HG03457 (cell line): Measurements from ENCODE around the gene LHFPL3.
"Not testable (repeated sequence)": the region's sequence is repeated elsewhere in the genome, so short reads cannot be mapped to it uniquely, and the experiment has no call there.

Experiments
- ATAC-seq: cut with Tn5 transposase; IDR thresholded peaks from one replicate; pipeline ENCODE4 v1.9.1; 2021; ENCODE audit warnings: moderate number of reproducible peaks; ENCODE audit not compliant: unreplicated experiment

LHFPL3 gene

DNA sequence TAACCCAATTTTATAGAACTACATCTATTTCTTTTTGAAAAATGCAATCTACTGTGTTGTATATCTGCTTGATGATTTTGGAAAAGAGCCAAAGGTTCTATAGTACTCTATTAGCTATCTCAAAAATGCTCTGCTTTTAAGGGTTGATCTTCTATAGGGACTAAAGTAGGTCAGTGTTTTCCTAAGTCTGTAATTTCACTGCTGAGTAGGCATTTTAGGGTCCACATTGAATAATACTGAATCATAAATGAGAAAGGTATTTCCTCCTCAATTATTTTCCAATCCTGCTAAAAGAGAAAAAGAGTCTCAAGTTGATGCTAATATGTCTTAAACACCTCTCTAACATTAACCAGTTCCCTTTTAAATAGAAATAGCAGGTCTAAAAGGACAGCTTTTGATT is 244.2 kb downstream of the LHFPL3 start:
- ATAC-seq: no peak

DNA sequence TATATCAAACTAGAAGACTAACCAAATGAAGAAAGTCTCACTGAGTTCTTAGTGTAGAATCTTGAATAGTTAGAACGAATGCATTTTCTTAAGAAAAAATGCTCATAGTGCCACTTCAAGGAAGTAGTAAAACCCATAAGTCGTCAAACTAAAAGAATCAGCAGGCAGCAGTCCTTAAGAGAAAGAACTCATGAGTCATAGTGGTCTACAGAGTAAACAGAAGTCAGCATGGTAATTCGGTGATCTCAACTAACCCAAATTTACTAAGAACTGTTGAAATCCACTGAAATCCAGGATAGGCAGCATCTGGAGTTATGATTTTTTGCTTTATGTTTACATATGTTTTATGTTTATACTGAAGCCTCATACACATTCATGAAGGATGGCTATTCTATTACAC is 256.2 kb downstream of the LHFPL3 start:
- ATAC-seq: no peak

DNA sequence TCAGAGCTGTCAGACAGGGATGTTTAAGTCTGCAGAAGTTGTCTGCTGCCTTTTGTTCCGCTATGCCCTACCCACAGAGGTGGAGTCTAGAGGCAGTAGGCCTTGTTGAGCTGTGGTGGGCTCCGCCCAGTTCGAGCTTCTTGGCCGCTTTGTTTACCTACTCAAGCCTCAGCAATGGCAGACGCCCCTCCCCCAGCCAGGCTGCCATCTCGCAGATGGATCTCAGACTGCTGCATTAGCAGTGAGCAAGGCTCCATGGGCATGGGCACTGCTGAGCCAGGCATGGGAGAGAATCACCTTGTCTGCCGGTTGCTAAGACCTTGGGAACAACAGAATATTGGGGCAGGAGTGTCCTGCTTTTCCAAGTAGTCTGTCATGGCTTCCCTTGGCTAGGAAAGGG is 267.2 kb downstream of the LHFPL3 start:
- ATAC-seq: not testable (repeated sequence)

DNA sequence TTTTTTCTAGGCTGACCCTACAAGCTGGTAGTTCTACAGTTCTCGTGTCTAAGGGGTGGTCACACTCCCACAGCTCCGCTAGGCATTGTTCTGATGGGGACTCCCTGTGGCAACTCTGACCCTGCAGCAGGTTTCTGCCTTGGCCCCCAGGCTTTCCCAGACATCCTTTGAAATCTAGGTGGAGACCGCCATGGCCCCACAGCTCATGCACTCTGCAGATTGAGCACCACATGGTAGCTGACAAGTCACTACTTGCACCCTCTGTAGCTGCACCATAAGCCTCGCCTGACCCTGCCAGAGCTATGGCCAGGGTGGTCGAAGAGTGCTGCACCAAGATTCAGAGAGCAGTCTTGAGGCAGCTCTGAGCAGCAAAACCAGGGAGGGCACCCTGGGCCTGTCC is 275.6 kb downstream of the LHFPL3 start:
- no peak for ATAC-seq

DNA sequence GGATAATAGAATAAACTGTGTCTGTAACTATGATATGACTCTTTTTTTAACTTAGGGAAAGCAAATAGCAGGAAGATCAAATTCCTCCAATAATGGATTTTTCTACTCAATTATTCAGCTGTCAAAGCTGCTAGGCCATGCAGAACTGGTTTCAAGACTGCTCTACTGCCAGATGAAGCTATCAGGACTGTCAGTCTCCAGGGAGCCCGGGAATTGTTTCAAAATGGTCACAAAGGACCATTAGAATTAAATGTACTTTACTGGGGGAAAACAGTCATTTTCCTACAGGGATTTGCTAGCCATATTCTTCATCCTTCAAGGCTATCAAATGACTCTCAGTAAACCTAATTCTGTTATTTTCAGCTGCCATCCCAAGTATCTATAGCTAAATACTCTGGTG is 276.3 kb downstream of the LHFPL3 start:
- no peak for ATAC-seq

DNA sequence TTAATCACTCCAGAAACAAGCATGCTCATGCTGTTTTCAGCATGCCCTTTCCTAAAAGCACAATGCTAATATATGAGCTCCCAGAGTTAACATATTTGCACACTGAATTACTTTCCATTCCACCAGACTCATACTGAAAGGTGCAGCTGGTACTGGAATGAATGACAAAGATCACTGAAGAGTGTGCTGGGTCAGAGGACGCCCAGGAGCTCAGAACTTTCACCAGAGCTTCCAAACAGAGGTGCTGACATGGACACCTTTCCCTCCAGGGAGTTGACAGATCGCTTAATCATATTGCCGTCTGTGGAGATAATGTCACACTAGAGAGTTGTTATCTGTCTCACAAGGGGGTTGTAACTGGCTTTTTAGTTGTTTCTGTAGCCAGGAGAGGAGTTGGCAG is 292.9 kb downstream of the LHFPL3 start:
- ATAC-seq: no peak

DNA sequence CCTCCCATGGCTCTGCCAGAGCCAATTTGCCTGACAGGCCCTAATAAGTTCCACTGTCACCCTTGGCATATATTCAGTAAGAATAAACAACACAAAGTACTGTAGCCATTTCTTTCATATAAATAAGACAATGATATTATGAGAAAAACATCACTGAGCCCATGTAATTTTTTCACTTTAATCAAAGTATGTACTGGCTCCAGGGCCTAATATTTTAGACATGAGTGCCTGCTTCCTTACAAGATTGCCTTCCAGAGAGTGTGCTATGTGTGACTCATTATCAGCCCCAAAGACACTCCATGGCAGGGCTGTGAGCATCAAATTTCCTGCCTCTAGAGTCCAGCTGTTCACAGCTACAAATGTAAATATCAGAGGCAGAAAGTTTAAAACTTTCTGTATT is 297.6 kb downstream of the LHFPL3 start:
- no peak for ATAC-seq

DNA sequence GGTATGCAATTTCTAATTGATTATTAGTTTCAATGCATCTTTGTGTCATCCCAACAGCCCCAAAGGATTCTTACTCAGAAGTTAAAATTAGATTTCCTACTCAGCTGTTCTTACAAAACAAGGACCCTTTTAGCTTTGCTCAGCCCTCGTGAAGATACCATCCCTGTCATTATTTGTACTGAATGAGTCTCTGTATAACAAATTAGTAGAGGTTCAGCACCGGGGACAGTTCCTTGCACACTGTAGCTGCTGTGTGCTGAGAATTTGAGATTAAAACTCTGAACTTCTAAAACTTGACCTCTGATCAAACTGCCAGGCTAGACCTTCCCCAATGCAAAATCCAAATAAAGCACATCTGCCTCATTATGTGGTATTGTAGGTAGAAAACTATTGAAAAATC is 299.1 kb downstream of the LHFPL3 start:
- no peak for ATAC-seq

DNA sequence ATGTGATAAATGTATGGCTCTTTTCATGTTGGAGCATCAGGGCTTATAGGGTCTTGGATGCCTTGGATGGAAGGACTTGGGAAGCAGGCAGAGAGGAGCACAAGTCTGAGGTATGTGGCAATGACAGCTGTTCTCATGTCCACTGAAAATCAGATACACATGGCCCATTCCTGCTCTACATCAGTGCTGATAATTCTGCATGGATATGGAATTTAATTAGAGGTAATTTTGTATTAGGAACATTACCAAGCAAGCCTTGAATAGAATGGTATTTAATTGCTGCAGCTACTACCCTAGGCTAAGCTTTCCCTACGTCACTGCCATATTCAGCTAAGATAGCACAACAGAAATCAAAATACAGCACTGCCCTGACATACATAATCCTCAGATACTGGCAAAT is 299.6 kb downstream of the LHFPL3 start:
- ATAC-seq: no peak

DNA sequence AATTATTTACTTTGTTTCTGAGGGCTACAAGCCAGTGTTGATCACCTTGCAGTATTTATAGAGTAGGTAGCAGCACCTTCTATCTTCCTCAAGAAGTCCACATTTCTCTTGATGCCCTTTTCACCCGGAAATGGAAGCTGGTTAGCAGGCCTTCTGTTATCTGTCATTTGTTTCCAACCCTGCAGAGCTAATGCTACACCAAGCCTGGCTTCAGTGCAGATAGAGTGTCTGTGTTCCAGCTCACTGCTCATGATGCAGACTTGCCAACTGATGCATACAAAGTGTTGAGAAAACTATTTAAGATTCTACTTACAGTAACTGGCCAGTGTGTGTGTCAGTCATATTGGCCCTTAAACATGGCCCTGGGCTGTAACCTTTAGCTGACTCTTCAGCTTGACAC is 301.0 kb downstream of the LHFPL3 start:
- no peak for ATAC-seq

DNA sequence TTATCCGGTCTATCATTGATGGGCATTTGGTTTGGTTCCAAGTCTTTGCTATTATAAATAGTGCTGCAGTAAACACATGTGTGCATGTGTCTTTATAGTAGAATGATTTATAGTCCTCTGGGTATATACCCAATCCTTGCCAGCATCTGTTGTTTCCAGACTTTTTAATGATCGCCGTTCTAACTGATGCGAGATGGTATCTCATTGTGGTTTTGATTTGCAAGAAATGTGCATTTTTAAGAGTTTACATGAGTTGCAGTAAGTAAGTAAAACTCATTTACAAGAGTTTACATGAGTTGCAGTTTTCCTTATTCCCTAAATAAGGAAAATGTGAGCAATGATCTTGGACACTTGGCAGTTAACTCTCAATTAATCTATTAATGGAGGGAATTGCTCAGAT is 312.1 kb downstream of the LHFPL3 start:
- ATAC-seq: no peak

DNA sequence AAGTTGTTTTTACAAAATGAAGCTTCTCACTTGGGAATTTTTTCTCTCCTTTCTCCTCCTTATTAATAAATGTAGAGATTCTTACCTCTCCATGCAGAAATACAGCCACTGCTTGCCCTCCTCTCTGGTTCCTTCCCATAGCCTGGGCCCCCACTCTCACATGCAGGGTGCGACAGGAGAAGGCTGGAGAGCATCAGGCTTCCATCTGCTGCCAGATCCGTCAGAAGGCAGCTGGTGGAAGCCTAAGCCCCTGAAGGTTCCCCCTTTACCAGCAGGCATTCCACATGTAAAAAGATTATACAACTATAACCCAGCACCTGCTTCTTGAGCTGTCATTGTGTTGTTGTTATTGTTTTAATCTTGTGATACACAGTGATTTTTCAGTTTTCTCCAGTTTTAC is 314.2 kb downstream of the LHFPL3 start:
- no peak for ATAC-seq

DNA sequence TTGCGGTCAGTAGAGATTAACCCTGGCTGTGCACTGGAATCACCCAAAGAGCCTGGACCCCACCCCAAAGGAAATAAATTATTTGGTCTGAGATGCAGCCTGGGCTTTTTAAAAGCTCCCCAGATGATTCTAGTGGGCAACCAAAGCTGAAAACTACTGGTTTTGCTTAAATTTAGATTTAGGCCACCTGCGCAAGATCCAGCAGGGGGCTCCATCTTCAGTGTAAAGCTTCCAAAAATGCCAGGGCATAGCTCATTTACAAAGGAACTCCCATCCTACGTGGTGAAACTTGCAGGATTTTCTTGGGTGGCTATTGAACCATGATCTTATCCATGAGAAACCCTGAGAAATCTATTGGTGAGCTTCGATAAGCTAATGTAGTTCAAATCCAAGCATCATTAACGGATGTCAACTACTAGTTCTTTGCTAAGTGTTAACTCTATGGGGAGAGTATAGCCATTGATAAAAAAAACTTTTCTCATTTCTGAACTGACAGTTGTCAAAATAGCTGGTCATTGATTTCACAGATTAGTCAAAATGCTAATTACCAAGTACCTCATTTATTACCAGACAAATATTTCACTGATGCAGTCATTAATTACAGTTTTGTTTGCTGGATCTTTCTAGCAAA is 315.3 kb downstream of the LHFPL3 start:
- ATAC-seq: no peak

DNA sequence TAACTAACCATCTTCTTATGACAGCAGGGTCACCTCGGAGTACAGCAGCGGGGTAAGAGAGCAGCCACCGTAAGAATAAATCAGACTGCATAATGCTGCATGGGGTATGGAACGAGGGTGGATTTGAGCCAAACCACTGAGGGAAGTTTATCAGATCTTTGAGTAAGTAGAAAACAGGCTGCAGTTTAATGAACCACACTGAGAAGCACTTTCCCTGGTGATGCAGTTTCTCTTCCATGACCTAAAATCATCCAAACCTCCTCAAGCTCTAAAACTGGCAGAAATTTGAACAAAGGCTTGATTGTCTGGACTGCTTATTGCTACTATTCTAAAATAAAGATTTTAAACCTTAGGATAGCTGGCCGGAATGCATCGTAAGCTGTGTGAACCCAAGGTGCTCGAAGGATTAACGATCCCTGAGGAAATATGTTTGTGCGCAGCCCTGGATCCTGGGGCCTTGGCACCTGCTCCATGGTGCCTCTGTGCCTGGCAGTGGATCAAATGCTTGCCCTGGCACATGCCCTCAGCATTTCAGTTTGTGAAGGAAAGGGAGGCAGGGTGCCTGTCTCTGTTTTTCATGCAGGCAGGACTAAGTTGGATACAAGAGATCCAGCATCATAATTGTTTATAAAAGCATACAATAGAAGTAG is 322.7 kb downstream of the LHFPL3 start:
- no peak for ATAC-seq

DNA sequence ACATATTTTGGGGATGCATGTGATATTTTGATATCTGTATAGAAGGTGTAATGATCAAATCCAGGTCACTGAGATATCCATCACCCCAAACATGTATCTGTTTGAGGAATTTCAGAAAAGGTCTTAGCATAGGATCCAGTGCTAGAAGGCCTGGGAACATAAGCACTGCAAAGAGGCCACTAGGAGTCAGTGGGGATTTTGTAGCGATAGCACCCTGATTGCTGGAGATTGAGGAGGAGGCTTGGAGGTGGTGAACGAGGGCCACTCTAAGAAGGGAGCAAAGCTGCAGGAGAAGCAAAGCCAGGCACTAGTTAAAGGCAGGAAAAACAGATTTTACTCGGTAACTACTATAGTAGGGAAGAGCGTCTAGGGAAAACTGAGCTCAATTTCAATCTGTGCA is 324.0 kb downstream of the LHFPL3 start:
- ATAC-seq: no peak

DNA sequence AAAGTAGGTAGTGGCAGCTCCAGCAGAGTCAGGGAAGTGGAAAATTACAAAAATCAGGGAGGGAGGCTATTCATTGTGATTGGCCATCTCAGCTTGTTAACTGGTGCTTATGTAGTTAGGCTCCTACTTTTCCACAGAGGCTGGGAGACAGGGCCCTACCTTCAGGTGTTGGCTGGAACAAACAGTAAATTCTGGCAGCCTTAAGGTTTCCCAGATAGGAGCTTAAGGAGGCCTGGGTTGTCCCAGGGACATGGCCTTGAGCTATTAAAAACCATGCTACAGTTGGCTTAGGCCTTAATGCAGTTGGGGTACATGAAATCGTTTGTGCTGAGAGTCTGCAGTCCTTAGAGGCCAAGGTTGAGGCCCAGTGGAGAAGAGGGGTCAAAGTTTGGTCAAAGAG is 324.5 kb downstream of the LHFPL3 start:
- ATAC-seq: no peak

DNA sequence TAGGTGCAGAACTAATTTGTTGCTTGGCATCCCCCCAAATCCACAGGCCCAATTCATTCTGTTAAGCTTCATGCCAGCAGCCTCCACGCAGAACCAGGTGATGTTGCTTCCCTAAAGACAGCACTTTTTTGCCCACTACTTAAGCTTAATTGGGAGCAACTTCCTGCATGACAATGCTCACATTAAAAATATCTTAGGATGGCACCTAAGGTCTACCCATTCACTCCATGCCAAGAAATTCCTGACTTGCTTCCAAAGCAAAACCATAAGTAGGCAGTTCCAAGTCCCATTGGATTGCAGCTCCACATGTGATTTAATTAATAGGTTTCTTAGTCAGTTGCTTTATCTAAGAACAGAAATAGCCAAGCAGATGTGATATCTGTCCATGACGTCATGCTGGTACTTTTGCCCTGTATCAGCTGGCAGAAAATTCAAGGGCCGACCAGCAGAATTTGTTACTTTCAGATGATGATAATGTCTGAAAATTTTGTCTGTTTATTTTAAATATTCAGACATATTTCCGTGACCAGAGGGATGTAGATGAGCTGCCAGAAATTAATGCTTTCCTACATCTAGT is 325.5 kb downstream of the LHFPL3 start:
- ATAC-seq: no peak

DNA sequence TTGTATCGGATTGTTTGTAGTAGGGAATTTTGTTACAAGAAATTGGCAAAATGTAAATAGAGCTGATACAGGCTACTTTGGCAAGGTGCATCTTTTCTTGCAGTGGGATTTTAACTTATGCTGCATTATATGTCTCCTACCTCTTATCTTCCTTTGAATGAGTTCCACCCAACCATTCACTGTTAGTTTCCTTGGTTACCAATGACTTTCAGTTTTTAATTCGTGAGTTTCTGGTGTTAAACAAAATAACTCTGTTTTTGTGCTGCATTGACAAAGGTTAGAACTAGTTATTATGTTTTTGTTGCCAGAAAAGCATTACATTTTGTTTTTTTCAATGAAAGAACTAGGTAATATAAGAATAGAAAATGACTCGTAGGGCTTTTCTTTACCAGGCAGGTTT is 327.2 kb downstream of the LHFPL3 start:
- no peak for ATAC-seq

DNA sequence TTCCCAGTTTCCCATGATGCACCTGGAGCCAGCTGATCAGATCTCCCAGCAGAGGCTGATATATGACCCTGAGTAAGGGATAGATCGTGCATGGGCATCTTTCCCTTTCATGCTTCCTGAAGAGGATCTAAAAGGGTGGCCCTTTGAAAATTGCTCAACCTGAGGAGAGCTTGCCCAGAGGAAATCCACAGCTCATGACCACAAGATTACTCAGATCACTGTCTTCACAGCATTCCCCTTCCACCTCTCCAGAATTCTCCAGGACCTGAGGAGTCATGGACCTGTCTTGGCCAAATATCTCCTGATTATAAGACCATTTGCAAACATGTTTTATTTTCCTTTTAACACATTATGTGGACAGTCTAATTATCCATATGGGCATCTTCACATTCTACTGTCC is 328.1 kb downstream of the LHFPL3 start:
- ATAC-seq: no peak

DNA sequence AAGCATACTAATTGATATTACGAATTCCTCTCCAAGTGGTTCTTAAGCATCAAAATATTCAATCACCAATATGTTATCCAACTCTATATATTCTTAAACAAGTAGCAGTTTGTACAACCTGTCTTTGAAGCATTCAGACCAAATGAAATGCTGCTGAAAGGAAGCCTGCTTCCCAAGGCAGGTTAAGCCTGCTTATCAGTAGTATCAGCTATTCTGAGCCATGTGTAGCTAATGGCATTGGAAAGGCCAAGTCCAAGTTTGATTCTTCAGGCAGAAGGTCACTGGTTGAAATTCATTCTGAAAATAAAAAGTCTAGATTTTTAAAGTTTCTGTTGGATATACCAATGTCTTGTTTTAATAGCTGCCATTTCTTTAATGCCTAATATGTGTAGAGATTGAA is 328.7 kb downstream of the LHFPL3 start:
- ATAC-seq: no peak

DNA sequence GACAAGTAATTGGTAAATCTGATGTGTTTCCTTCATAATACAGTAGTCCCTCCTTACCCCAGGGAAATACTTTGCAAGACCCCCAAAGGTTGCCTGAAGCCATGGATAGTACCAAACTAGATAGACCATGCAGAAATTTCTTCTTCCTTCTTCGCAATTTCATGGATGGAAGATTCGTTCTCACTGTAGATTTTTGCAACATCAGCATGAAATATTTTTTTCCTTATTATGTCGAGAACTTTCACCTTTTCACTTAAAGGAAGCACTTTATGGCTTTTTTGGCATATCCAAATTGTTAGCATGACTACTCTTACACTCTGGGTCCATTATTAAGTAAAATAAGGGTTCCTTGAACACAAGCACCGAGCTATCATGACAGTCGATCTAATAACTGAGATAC is 333.2 kb downstream of the LHFPL3 start:
- ATAC-seq: no peak

DNA sequence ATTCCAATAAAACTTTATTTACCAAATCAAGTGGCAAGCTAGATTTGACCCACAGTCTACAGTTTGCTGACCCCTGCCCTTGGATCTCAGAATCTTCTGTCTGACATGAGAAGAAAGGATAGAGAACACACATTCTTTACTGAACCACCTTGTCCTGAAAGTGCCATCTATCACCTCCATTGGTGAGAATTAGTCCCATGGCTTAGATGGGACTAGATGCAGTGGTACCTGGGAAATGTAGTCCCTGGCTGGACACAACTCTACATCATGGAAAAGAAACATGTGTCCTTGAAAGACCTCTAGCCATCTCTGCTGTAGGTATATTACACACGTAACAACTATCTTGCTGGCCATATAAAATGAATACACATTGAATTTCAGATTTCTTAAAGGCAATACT is 336.2 kb downstream of the LHFPL3 start:
- ATAC-seq: no peak

DNA sequence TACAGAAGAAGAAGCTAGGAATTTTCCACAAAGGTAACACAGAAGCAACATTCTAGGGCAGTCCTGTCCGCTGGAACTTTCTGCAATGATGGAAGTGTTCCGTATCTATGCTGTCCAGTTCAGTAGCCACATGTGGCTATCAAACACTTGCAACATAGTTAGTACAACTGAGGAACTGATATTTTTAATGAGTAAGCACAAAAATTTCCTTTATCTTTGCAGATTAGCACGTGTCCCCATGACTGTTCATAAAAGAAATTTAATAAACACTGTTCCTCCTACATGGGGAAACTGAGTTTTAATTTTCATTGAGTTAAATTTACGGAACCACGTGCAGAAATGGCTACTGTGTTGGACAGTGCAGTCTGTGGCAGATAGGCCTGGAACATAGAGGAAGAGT is 349.2 kb downstream of the LHFPL3 start:
- no peak for ATAC-seq
